Retina (tissue), 1 donor: ENCODE measurements around the gene POLR3H.
A peak's percentile ranks its signal among the peaks of the same experiment; 100 is the strongest.

Experiments used
- DNase-seq: peaks from one replicate; pipeline ENCODE4 v3.0.0-alpha.2; 2016

The POLR3H gene

DNA sequence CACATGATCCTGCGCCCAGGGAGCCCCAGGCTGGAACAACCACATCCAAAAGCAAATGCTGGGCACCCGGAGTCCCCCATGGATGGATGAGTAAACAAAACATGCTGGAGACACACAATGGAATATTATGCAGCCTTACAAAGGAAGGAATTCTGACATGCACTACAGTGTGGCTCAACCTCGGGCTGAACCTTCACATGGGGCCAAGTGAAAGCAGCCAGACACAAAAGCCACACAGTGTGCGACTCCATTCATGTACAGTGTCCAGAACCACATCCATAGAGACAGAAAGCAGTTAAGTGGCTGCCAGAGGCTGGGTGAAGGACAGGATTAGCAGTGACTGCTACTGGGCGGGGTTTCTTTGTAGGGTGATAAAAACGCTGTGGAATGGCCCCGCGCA is 10.1 kb downstream of the POLR3H start:
- no peak for DNase-seq

DNA sequence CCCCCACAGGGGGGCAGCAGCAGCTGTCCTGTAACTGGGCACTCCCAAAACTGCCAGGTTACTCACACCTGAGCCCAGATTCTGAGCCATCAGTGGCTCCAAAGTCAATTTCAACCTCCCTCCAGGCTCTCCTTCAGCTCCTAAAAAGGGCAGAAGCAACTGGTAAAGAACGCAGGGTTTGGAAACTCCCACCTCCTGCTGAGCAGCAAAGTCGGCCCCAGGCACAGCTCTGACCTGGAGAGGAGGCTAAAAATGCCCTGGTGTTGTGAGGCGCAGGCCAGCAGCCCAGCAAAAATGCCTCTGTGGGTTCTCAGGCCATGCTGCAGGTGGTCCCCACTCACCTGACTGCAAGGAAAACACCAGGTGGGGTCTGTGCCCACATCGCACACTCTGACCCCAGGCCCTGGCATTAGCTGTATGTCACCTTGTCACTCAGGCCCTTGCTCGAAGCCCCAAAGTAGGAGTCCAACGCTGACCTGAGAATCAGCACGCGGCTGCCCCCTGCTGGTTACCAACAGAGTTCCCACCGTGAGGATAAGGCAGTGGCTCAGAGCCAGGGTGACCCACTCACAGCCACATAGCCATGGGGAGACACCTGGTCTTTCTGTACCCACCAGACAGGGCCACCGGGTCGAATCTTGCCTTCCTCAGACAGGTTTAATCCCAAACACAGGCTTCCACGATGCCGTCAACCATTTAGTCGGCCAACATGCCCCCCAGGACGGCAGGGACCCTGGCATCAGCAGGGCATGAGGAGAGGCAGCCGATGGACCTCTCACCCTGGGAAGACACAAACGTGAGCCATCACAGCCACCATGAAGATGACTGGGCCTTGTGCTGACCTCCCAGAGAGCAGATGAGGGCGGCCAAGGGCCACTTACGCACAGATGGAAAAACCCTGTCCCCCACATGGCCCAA is 11.1 kb downstream of the POLR3H start:
- DNase-seq: peak; percentile 67

DNA sequence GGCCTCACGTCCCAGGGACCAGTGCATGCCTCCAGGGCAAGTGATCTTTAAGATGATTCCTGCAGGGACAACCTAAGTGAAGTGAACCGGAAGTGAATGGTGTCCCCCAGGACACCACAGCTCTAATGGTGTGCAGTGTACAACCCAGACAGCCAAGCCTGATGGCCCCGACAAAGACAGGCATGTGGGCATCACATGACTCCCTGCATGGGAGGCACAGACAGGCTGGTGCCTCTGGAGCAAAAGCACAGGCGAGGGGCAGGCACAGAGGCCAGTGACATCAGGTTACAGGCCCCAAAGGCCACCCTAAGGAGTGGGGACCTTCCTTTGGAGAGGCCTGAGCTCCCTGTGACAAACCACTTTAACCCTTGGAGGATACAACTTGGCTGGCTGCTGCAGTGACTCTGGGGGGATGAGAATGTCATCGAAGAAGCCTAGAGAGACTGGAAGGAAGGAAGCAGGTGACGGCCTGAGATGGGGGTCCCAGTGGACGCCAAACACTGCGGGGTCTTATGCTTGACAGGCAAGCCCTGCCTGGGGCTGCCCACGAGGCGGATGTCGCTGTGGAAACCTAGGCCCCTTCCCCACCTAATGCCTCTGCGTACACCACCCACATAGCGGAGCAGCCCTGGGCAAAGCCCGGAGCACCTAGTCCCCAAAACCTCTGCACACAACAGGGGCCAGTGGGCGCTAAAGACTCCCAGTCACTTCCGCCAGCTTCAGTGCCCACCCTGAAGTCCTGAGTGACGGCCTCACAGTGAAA is 12.4 kb downstream of the POLR3H start:
- DNase-seq: peak; percentile 59

DNA sequence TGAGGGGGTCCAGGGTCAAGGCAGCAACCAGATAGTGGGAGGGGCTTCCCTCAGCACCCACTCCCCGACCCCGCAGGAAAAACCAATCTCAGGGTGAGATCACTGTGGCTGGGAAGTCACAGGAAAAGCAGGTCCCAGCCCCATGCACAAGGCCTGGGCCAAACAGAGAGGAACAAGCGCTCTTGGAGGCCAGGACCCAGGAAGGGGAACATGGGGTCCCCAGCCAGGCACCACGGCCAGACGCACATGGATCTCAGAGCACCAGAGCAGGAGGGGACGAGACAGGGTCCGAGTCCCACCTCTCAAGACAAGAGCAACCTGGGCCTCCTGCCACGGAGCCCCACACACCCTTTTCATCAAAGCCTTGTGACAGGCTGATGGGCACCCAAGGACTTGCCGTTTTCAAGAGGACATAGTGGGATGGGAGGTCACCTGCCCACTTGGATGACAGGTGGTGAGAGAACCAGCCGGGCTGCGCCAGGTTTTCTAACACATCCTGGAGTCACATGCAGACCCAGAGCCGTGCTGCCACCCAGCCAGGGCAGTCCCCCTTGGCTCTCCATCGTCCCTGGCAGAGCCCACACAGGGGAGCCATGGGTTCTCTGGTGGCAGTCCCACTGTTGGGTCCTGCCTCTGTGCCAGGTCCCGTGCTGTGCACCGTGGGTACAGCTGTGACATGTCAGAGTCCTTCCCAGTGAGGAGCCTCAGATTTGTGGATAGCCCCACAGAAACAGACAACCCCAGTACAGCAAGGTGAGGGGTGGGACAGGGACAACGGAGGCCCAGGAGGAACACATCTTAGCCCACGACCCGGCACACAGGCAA is 13.2 kb downstream of the POLR3H start:
- DNase-seq: peak; percentile 35

DNA sequence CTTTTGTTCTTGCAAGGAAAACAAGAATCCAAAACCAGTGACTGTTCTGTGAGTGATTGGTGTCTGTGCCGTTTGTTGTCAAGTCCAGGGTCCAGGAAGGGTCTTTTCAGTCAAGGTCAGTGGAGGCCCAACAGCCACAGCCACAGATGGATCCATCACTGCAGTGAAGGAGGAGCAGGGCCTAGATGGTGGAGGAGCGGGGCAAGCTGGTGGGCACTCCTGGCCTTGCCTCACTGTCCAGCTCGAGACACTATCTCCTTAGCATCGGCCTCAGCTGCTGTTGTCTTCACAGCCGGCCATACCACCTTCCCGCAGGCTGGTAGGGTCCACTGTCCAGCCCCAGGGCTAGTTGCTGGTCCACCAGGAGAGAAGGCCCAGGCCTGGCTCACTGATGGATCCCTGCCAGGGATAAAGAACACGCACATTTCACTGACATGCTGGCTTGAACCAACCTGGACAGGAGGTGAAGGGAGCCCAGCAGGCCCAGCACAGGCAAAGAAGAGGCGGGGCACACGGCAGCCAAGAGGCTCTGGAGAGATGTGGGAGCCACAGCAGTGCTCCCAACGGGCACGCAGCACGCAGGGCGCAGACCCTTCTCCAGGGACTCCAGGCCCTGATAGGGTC is 15.2 kb downstream of the POLR3H start:
- no peak for DNase-seq

DNA sequence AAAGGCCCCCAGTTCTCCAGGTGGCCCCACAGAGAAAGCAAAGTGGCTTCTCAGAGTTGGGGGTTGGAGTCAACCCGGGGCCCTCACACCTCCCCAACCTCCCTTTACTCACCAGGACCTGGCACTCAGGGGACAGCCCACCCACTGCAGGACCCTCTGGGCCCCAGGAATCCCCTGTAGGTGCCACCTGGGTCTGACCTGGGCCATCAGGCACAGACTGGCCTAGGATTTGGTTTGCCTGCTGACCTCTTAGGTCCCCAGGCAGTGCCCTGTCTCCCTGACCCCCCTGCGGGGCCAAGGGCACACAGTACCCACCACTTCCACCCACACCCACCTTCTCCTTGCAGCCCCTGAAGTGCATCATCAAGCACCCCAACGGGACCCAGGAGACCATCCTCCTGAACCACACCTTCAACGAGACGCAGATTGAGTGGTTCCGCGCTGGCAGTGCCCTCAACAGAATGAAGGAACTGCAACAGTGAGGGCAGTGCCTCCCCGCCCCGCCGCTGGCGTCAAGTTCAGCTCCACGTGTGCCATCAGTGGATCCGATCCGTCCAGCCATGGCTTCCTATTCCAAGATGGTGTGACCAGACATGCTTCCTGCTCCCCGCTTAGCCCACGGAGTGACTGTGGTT is 16.0 kb downstream of the POLR3H start:
- no peak for DNase-seq

DNA sequence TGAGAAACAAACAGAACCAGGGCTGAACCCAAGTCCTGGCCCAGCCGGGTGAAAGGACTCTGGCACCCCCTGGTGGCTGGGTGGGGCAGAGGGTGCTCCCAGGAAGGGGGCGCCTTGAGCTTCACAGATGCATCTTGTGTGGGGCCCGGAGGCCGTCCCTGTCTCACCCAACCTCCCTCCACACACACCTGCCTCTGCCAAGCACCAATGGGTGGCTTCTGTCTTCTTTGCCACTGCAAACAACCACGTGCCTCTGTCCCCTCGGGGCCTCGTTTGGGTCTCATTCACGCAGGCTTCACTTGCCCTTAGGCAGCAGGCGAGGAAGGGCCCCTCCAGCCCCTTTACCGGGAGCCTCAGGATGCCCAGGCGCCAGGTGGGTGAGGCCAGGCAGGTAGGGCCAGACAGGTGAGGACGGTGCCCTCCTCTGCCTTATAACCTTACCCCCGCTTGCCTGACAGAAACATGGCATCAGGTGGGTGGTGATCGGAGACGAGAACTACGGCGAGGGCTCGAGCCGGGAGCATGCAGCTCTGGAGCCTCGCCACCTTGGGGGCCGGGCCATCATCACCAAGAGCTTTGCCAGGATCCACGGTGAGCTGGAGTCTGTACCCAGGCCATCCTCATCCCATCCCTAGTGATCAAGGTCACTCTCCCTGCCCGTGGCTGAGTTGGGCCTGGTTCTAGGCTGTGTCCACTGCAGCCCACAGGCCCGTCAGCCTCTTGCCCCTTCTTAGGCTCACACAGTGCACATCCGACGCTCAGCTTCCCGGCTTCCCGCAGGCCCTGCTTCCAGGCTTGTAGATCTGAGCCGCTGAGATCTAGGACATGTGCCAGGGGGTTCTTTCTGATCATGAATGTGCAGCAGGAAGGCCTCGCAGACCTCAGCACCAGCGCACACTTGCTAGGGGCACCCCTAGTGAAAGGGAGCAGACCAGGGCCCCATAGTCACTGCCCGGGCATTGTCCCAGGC is 17.2 kb downstream of the POLR3H start:
- no peak for DNase-seq

DNA sequence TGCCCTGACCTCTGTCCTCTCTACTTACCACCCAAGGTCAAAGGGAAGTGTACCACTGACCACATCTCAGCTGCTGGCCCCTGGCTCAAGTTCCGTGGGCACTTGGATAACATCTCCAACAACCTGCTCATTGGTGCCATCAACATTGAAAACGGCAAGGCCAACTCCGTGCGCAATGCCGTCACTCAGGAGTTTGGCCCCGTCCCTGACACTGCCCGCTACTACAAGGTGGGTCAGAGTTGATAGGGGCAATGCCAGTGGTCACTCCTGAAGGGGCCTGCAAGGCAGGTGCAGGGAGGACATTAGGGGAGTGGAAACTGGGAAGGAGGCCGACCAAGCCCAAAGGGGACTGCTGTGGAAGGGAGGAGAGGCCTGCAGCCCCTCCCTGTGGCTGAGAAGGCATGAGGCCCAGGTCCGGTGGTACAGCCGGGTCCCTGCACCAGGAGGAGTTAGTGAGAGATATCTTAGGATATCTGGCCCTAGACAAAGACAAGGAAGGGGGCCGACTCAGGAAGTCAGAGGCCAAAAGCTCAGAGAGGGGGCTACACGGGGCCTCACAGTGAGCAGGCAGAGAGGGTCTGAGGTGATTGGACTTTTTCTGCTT is 17.9 kb downstream of the POLR3H start:
- DNase-seq: no peak

DNA sequence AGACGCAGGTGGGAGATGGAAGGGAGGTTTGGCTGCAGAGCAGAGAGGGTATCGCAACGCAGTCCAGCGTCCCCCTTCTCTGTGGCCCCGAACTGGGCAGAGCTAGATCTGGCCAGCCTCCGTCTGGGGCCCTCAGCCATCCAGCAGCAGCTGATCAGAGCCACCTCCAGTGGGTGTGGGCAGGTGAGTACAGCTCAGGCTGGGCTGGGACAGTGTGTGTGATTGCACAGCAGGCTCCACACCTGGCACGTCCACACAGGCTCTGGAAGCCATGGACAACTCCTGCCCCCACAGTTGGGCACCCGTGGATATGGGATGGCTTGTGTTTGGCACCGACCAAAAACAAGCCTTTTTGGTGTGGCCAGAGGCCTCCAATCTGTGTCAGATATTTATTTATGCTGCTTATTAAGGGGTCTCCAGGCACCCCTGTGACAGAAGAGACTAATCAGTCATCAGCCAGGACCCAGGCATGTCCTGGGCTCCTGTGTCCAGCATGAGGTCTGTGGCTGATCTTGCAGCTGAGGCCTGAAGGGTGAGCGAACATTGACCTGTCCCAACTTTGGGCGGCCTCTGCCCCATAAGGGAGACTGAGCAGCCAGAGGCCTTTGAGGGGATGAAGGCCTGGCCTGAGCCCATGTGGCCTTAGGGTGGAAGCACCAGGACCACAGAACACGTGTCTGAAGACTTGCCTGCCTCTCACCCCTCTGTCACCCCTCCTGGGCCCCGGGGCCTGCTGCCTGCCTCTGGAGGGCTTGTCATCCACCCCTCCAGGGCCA is 18.6 kb downstream of the POLR3H start:
- no peak for DNase-seq

DNA sequence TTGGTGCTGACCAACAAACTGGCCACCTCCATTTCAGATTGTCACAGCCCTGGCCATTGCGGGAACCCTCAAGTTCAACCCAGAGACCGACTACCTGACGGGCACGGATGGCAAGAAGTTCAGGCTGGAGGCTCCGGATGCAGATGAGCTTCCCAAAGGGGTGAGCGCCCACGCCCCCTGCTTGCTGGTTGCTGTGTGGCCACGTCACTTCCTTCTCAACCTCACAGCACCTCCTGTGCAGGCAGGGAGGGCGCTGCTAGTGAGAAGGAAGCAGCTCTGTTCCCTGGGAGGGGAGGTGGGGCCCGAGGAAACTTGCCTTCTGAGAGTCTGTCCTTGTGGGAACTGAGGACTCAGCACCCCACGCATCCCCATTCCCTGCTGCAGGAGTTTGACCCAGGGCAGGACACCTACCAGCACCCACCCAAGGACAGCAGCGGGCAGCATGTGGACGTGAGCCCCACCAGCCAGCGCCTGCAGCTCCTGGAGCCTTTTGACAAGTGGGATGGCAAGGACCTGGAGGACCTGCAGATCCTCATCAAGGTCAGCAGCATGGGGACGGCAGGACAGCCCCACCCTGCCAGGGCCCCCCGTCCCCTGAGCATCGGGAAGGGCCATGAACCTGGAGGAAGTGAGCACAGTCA is 19.3 kb downstream of the POLR3H start:
- no peak for DNase-seq

DNA sequence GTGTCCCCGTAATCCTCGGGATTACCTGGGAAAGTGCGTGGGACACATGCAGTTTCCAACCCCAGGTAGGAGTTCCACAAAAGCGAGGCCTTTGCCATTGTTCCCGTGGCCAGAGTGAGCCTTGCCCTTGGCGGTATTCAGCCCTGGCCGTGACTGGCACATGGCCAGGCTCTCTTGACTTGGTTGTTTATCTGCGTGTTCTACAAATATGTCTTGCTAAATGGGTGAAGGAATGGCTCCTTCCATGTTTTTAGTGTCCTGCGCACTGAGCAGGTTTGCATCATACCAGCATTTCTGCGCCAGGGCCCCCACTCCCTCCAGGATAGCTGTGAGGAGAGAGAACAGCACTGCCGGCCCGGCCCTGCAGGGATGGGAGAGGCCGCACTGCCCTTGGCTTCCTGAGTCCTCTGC is 20.0 kb downstream of the POLR3H start:
- no peak for DNase-seq

DNA sequence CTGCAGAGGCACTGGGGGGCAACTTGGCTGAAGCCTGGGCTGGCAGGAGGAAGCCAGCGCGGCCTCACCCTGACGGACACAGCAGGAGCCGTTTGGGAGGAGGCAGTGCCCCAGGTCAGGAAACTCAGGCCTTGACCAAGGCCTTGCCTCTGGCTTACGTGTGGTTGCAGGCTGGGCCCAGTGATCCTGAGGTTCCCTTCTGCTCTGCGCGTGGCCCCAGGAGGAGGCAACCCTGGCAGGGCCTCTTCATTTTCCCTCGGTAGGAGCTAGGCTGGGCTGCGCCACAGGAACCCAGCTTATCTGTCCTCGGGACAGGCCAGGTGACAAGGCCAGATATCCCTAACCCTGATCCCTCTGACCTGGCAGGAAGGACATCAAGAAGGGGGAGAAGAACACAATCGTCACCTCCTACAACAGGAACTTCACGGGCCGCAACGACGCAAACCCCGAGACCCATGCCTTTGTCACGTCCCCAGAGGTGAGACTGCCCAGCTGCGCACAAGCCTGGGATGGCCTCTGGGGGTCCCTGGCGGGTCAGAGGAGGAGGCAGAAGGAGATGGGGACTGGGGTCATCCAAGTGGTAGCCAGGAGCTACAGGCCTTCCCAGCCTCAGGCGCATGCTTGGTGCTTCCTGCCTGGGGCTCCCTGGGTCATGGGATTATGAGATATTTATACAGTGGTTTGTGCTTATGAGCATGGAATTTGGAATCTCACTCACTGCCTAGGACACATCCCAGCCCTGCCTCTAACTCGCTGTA is 20.6 kb downstream of the POLR3H start:
- DNase-seq: no peak

DNA sequence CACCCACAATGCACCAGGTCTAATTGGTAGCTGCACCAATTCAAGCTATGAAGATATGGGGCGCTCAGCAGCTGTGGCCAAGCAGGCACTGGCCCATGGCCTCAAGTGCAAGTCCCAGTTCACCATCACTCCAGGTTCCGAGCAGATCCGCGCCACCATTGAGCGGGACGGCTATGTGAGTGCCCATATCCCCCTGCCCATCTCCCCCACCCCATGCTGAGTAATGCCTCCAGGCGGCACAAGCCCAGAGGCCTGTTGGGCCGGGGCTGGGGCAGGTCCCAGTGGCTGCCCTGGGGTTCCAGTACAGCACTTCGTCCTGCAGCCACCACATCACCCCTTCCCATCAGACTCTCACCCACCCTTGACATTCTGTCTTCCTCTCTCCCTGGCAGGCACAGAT is 21.5 kb downstream of the POLR3H start:
- no peak for DNase-seq

DNA sequence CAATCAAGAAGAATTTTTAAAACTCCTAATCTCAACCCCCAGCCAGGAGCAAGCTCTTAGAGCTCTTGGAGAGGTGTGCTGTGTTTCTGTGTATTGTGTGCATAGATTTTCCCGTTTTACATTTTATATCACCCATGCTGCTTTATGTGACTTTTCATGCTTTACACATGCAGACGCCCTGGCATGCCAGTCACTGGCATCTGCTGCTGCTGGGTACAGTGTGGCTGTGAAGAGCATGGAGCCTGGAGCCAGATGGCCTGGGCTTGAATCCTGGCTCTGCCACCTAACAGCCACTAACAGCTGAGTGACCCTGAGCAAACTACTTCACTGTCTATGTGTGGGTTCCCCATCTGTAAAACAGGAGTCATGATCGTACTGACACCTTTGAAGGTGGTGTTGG is 23.1 kb downstream of the POLR3H start:
- no peak for DNase-seq

DNA sequence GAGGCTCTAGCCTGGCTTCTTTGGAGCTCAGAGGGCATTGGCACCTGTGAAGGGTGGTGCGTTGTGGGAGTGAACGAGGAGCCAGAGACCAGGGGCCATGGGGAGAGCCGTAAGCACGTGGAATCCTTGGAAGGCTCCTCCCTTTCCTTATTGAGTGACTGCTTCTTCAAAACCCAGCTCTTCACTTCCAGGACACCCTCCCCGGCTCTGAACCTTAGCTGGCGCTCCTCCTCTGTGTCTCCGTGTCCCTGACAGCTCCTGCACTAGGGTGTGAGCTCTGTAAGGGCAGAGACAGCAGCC is 26.3 kb downstream of the POLR3H start:
- DNase-seq: no peak

DNA sequence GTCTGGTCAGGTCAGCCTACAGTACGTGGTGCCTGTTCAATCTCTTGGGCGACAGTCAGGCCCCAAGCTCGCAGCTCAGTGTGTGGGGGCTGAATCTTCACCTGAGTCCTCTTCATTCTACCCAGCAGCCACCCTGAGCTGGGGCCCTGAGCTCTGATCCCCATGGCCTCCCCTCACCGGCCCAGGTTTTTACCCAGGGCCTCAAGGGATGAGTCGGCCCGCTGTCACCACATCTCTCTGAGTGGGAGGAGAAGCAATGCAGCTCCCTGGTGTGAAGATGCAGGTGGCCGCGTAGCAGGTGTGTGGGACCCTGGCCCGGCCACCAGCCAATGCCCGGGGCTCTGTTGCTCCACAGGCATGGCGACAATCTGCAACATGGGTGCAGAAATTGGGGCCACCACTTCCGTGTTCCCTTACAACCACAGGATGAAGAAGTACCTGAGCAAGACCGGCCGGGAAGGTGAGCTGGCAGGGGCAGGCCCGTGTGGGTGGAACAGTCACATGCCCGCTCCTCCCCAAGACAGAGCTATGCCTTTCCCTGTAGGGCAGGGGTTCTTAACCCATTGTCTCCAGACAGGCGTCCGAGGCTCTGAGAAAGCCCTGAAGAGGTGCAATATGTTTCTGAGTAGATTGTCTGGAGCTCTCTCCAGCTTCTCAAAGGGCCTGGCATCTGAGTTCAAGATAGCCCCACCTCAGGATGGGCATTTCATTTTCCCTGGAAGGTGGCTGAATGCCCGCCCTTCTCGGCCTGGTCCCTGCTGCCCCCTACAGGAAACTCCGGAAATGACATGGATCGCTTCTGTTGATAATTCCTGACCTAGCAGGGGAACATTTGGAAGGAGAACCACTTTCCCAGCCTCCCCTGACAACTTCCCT is 26.9 kb downstream of the POLR3H start:
- DNase-seq: peak; percentile 82

DNA sequence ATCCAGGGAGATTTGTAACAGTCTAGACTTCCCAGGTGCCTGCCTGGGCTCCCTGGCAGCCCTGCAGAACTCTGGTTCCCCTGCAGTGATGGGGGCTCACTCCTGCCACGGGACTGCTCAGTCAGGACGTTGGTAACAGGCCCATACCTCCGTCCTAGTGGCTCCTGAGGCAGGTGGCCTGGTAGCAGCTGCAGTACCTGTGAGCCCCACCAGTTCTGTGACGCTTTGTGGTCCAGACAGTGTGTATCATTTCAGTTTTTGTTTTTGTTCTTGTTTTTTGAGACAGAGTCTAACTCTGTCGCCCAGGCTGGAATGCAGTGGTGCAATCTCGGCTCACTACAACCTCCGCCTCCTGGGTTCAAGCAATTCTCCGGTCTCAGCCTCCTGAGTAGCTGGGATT is 27.8 kb downstream of the POLR3H start:
- no peak for DNase-seq

DNA sequence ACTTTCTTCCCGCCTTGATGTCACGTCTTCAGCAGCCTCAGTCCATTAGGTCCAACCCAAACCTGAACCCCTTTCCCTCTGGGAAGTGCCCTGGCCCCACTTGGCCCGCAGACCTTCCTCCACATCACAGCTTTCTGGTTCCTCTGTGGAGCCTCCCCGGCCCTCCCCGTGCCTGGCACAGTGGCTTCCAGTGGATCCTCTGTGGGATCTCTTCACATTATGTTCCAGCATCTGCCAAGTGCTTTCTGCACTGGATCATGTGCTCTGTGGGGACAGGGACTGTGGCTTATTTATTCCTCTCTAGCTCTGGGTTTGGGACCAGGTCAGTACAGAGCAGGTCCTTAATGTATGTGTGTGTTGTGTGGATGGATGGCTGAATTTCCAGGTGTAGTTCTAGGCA is 30.9 kb downstream of the POLR3H start:
- no peak for DNase-seq
